WTC11 (cell line): ENCODE measurements around the gene TTC1.

Experiments used
- ATF3 ChIP-seq: sonication (generic); formaldehyde crosslinking; conservative IDR thresholded peaks from 2 replicates; pipeline ENCODE4 v1.8.1; 2022; ENCODE audit warnings: mild to moderate bottlenecking, missing genetic modification reagents
- CTCF ChIP-seq: fragments of 200-600 bp; IDR thresholded peaks from 2 replicates; pipeline ENCODE4 v1.8.0; 2022; ENCODE audit warnings: antibody characterized with exemption
- E2F4 ChIP-seq: sonication (generic); formaldehyde crosslinking; IDR thresholded peaks from 2 replicates; pipeline ENCODE4 v1.8.1; 2022; ENCODE audit warnings: low read depth, mild to moderate bottlenecking, moderate library complexity, missing genetic modification reagents, borderline replicate concordance
- ESRRA ChIP-seq: sonication (generic); formaldehyde crosslinking; IDR thresholded peaks from 2 replicates; pipeline ENCODE4 v1.8.1; 2022; ENCODE audit warnings: mild to moderate bottlenecking, missing genetic modification reagents, borderline replicate concordance
- PREB ChIP-seq: sonication (generic); formaldehyde crosslinking; IDR thresholded peaks from 2 replicates; pipeline ENCODE4 v1.8.1; 2022; ENCODE audit warnings: mild to moderate bottlenecking, missing genetic modification reagents, moderate library complexity, borderline replicate concordance
- RELA ChIP-seq: sonication (generic); formaldehyde crosslinking; IDR thresholded peaks from 2 replicates; pipeline ENCODE4 v1.8.1; 2022; ENCODE audit warnings: missing genetic modification reagents, mild to moderate bottlenecking, borderline replicate concordance
- USF1 ChIP-seq: sonication (generic); formaldehyde crosslinking; IDR thresholded peaks from 2 replicates; pipeline ENCODE4 v1.8.0; 2022; ENCODE audit warnings: mild to moderate bottlenecking, missing genetic modification reagents
- USF2 ChIP-seq: sonication (generic); formaldehyde crosslinking; IDR thresholded peaks from 2 replicates; pipeline ENCODE4 v1.8.1; 2023; ENCODE audit warnings: mild to moderate bottlenecking, missing genetic modification reagents, moderate library complexity
- ZBTB43 ChIP-seq: sonication (generic); formaldehyde crosslinking; IDR thresholded peaks from 2 replicates; pipeline ENCODE4 v1.8.1; 2023; ENCODE audit warnings: mild to moderate bottlenecking, missing genetic modification reagents

GRCh38 chr5:160071916-160072315 is 63.0 kb downstream of the TTC1 start:
- TF ChIP-seq CTCF (no peak), USF1 (CRISPR knock-in tag) (no peak), USF2 (CRISPR knock-in tag) (no peak), E2F4 (CRISPR knock-in tag) (no peak), ATF3 (CRISPR knock-in tag) (no peak), ESRRA (no peak), PREB (CRISPR knock-in tag) (no peak), ZBTB43 (CRISPR knock-in tag) (no peak), RELA (no peak)
